Transverse colon (tissue), 4 donors: Measurements from ENCODE around the gene GPC5.

Experiments used
- CTCF ChIP-seq, 5 experiments: fragments of 200-600 bp in 3 of 5; fragments of 450-650 bp in 2 of 5; sonication (generic) in 3 of 5; IDR thresholded peaks; 1 replicate in 2 of 5; 2 replicates in 3 of 5; pipeline ENCODE4 v1.5.1; 2016 to 2017; ENCODE audit warnings: antibody characterized with exemption in 5 of 5, inconsistent platforms in 3 of 5, mild to moderate bottlenecking in 2 of 5, moderate library complexity in 1 of 5
- POLR2A ChIP-seq: fragments of 450-650 bp; IDR thresholded peaks from one replicate; pipeline ENCODE4 v1.6.1; 2016; ENCODE audit warnings: antibody characterized with exemption, mild to moderate bottlenecking, moderate library complexity
- POLR2AphosphoS5 ChIP-seq, 3 donors: sonication (generic); formaldehyde crosslinking; IDR thresholded peaks; one replicate each; pipeline ENCODE4 v1.6.1; 2016; ENCODE audit warnings: antibody characterized with exemption in 3 of 3

- TF ChIP-seq POLR2A (no peak), POLR2AphosphoS5 (IDR thresholded peaks at IDR 0.05) (no peak), CTCF (IDR thresholded peaks at IDR 0.05) (no peak)
These were observed 399.1 kb downstream of the GPC5 start for GRCh38 chr13:91797567-91797966.
